Measurements from ENCODE around the gene CIZ1. TPM values are rescaled to one million over a fixed set of nuclear protein-coding genes. Genes with fewer than 3 reads are reported as not detected.

Gene CIZ1
- total and polyA plus RNA-seq, 9 of the 15 experiments (the other 6 are each of a cell fraction or from before 2014, with no cell fraction given), result 6.6 to 329 (median 87.8) TPM

DNA sequence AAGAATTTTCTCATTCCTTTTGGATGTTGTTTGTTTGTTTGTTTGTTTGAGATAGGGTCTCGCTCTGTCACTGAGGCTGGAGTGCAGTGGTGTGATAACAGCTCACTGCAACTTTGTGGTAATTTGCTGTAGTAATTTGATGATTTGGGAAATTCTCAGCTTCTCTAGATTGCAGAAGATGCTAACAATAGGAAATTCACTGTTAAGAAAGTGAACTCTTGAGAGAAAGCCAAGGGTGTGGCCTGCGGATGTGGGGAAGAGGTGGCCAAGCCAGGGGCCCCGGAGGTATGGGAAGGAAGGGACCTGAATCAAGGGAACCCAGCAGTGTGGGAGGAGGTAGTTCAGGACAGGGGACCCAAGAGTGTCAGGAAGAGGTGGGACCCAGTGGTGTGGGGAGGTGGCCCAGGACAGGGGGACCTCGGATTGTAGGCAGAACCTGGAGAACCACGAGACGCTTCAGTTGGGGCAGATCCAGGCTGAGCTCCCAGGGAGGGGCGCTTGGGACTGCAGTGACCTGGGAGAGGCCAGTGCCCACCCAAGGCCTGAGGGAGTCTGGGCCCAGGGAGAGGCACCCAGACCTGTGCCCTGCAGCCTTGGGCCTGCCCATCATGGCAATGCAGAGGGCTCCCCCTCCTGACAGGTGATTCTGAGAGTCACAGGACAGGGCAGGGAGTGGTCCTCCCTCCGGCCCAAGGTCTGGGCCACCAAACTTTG lies 47.7 kb downstream of the CIZ1 start:
- Histone ChIP-seq H2AFZ (ENCODE audit: low read depth, low read length) (peak overlapping the region; percentile 53), H3K9ac (ENCODE audit: insufficient read depth in 1 of 2, low read depth in 2 of 2, low read length in 2 of 2) (peak overlapping the region in 1 of 2 experiments; percentile 46; a peak in 3 of 4 replicates), H3K79me2 (ENCODE audit: control insufficient read depth, insufficient read depth, low read length) (no peaks in the 10 kb centered on the region), H3K27me3 (ENCODE audit: control insufficient read depth in 2 of 2, insufficient read depth in 2 of 2, low read length in 2 of 2) (no peaks in the 10 kb centered on the region), H3K4me2 (ENCODE audit: insufficient read depth, low read length) (peak overlapping the region; percentile 41), H3K4me1 (replicated peaks in 1 of 2; ENCODE audit: control insufficient read depth in 2 of 2, insufficient read depth in 2 of 2, low read length in 2 of 2) (peaks cover 17 to 39% of the 10 kb centered on the region in 2 experiments), H3K9me3 (replicated peaks; ENCODE audit: control insufficient read depth, insufficient read depth, low read depth, low read length) (no peaks in the 10 kb centered on the region), H4K20me1 (replicated peaks; ENCODE audit: control insufficient read depth, insufficient read depth, low read length) (no peaks in the 10 kb centered on the region), H3K4me3 (no peak overlapping the region), H3K9me1 (ENCODE audit: control insufficient read depth, insufficient read depth, low read length) (no peaks in the 10 kb centered on the region), H3K36me3 (ENCODE audit: control insufficient read depth, insufficient read depth, low read length) (no peaks in the 10 kb centered on the region), H3K27ac (ENCODE audit: extremely low read depth, low read depth, low read length) (peak overlapping the region; percentile 21; the same call in 2 of the 3 replicates)
- intact Hi-C loops (cut with micrococcal nuclease) (no loop called here), in situ Hi-C loops (cut with MboI) (no loop called here)
- CTCF ChIA-PET (ENCODE audit: low intra/inter-chr PET ratio), result interaction anchor here (0.8 kb wide), 1 partner anchor 19 kb away, joined by 3 read pairs; no protein-coding TSS in a partner anchor
- FAIRE-seq (peak; percentile 48), DNase-seq (ENCODE audit: extremely low read depth in 1 of 4, low spot score in 3 of 4) (peak in 3 of 4 experiments; percentile 41 to 49 (median 47)), ATAC-seq (peak; percentile 21)
- BruUV-seq (replicated peaks), result no TSS peak
- WGBS (ENCODE audit: insufficient coverage, low coverage, missing lambda C conversion rate), result 31% methylated on average over 7 of the region's 8 CpGs
- POLR2A ChIA-PET, result interaction anchor here (0.6 to 1.5 kb wide), 4 partner anchors 9 to 960 kb away, joined by 3 to 4 read pairs (median 4); no protein-coding TSS in a partner anchor
- TF ChIP-seq, protein P1, sequence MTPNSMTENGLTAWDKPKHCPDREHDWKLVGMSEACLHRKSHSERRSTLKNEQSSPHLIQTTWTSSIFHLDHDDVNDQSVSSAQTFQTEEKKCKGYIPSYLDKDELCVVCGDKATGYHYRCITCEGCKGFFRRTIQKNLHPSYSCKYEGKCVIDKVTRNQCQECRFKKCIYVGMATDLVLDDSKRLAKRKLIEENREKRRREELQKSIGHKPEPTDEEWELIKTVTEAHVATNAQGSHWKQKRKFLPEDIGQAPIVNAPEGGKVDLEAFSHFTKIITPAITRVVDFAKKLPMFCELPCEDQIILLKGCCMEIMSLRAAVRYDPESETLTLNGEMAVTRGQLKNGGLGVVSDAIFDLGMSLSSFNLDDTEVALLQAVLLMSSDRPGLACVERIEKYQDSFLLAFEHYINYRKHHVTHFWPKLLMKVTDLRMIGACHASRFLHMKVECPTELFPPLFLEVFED (CRISPR knock-in tag; conservative IDR thresholded peaks at IDR 0.05), result no peak
- TF ChIP-seq DIDO1 (tag; IDR thresholded peaks at IDR 0.05; ENCODE audit: low read depth) (no peak), RBBP5 (IDR thresholded peaks at IDR 0.05; ENCODE audit: borderline replicate concordance, insufficient read depth, low read length, poor library complexity, severe bottlenecking) (no peak), MIER1 (IDR thresholded peaks at IDR 0.05; ENCODE audit: low read depth) (no peak), ZNF146 (CRISPR knock-in tag; IDR thresholded peaks at IDR 0.05; ENCODE audit: unreplicated experiment) (no peak), NCOA1 (IDR thresholded peaks at IDR 0.05; ENCODE audit: low read depth) (no peak), FOXK1 (CRISPR knock-in tag; IDR thresholded peaks at IDR 0.05; ENCODE audit: borderline replicate concordance) (no peak), ZC3H11A (IDR thresholded peaks at IDR 0.05; ENCODE audit: low read depth, low read length) (no peak), POLR3A (IDR thresholded peaks at IDR 0.05; ENCODE audit: borderline replicate concordance, extremely low read depth, insufficient read depth, insufficient read length) (no peak), BRD9 (IDR thresholded peaks at IDR 0.05; ENCODE audit: low read depth, partially characterized antibody) (no peak), DPF2 (IDR thresholded peaks at IDR 0.05) (peak; percentile 55), ZNF140 (CRISPR knock-in tag; IDR thresholded peaks at IDR 0.05) (no peak), CEBPZ (IDR thresholded peaks at IDR 0.05; ENCODE audit: borderline replicate concordance, low read depth, low read length) (no peak), NFIC (IDR thresholded peaks at IDR 0.05) (0 out of 2 replicates have a peak, but pooled peaks have one; percentile 3), POLR3G (IDR thresholded peaks at IDR 0.05; ENCODE audit: extremely low read depth, insufficient read length, insufficient replicate concordance) (no peak), HNRNPH1 (optimal IDR thresholded peaks at IDR 0.05; ENCODE audit: low read depth, low read length) (no peak), SAFB (IDR thresholded peaks at IDR 0.05; ENCODE audit: borderline replicate concordance, low read depth, low read length) (no peak), ZNF695 (CRISPR knock-in tag; IDR thresholded peaks at IDR 0.05) (no peak)

All from K562 (cell line).